HG03196 (cell line): ENCODE measurements around the gene SDK1.
"Not testable (repeated sequence)": the region's sequence is repeated elsewhere in the genome, so short reads cannot be mapped to it uniquely, and the experiment has no call there.

Source experiments
- ATAC-seq: cut with Tn5 transposase; IDR thresholded peaks from one replicate; pipeline ENCODE4 v1.9.1; 2021; ENCODE audit not compliant: unreplicated experiment

SDK1 gene

DNA sequence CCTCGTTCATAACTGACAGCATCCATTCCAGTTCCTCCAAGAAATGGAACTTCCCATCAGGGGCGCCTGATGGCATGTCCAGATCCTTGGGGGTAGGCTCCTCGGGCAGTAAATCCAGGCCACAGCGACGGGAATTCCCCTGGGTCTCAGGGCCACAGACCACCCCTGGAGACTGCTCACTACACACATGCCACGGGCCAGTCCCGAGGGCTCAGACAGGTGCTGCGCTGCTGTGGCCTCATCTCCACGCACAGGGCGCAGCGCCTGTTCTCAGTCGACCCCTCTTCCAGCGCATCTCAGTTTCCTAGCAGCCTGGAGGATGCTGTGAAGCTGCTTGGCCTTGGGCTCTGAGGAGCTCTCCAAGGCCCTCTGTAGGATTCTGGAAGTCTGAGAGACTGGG is 907.5 kb downstream of the SDK1 start:
- no peak for ATAC-seq

DNA sequence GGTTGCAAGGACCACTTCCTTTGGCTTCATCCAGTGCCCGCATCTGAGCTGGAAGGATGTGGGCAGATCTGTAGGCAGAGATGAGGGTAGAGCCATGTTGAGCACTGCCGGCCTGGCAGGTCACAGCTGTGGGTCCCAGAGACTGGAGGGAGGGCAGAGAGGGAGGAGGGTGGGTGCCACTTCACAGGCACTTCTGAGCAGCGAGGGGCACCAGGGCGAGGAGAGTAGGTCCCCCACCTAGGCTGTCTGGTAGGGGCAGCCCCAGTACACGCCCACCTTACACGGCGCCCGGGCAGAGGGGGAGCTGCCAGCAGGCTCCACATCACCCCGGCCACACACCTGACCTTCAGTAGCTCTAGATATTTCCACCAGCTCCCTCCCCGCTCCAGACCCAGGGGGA is 908.1 kb downstream of the SDK1 start:
- no peak for ATAC-seq

DNA sequence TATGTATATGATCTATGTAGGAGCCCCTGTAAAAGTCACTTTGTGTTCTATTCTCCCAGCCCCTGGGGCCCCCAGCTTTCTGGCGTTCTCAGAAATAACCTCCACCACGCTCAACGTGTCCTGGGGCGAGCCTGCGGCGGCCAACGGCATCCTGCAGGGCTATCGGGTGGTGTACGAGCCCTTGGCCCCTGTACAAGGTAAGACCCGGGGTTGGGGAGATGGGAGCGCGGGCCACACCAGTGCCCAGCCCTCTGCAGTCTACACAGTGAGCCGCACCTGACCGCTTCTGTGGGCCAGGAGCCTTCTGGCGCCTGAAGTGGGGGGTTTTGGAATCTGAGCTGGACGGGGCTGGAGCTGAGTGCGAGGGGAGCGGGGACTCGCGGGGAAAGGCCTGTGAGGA is 908.9 kb downstream of the SDK1 start:
- no peak for ATAC-seq

DNA sequence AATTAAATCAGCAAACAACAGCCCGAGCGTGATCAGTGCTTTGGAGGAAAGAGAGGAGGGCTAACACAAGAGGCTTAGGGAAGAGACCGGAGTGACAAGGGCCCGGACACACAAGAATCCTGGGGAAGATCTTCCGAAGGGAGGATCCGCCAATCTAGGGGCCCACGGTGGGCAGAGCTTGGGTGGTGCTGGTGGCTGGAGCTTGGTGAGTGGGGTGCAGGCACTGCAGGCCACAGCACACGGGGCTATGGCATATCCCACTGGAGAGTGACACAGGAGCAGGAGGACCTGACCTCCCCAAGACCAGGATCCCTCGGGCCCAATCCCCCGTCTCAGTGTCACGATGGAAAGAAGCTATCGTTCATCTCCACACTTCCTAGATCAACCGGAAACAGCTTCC is 909.8 kb downstream of the SDK1 start:
- no peak for ATAC-seq

DNA sequence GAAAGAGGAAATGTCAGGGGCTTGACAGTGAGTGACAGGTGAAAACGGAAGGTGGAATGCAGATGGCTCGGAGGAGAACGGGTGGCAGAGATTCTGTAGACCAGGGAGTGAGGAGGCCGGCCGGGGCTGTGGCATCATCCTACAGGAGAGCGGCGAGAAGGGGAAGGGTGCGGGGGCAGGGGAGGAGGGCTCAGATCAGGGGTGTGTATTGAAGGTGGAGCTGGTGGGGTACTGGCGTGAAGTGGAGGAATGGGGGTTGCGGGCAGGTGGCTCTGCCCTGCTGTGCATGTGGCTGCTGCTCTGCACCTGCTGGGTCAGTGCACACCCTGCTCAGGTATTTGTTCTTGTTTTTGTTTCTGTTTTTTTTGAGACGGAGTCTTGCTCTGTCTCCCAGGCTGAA is 910.2 kb downstream of the SDK1 start:
- no peak for ATAC-seq

DNA sequence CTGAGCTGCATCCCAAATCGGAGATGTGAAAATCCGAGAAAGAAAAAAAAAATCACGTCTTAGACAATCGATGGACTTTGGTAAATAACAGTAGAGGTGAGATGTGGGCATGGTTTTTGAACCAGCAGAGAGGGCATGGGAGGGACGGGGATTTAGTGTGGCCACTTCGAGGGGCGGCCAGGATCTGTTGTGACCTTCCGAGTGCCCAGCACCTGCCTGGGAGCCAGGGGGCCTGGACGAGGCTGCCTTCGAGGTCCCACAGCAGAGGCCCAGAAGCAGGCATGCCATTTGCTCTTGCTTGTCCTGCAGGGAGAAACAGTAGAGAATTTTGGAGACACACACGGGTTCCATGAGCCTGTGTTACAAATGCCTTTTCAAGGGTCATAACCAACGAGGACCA is 911.3 kb downstream of the SDK1 start:
- no peak for ATAC-seq

DNA sequence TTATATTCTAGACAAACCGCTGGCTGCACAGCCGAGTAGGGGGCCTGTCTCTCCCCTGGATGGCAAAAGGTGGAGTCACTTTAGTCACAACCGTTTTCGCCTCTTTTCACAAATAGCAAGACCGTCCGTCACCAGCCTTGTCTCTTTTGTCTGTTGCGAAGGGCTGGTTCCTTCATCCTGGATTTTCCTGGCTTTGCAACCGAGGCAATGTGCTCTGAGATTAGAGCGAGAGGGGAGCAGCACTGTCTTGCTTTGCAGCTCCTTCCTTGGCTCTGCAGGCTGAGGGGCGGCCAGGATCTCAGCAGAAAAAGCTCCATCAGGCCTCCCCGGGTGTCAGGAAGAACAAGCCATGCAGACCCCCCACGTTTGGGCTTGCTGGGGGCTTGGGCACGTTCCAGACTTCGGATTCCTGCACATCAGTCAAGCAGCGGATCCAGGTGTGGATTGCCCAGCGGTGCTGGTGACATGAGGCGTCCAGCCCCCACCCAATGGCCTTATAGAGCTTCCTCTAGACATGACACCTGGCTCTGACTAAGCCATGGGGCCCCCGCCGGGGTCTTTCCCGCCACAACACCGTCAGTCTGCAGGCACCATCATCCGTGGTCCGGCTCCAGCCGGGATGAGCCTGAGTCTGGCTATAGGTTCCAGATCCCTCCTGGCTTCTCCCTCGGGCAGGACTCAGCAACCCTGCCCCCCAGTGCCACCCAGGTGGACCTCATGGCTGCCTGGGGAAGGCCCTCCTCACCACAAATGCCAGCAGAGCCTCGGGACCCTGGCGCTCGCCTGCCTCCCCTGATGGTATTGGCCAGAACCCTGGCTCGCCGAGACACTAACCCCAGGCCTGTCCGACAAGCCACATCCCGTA is 913.5 kb downstream of the SDK1 start:
- no peak for ATAC-seq

DNA sequence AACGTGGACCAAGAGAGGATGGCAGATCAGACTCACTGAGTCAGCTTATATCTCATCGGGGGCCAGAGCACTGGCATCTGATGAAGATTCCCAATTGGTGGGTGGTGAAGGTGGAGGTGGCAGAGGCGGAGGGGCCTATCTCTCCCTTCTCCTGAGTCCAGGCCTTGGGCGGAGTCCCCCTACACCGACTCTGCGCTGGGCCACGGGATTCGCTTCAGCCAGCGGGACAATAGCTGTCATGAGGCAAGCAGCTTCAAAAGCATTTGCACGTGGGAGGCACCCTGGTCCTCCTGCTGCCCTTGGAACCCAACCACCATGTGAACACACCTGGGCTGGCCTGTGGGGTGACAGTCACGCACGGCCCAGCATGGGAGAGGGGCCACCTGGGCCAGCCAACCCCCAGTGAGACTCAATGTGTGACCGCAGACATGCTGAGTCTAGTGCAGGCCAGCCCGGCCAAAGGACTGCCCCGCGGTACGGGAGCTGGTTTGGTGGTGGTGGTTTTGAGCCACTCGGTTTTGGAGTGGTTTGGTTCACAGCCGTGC is 914.2 kb downstream of the SDK1 start:
- ATAC-seq = no peak

DNA sequence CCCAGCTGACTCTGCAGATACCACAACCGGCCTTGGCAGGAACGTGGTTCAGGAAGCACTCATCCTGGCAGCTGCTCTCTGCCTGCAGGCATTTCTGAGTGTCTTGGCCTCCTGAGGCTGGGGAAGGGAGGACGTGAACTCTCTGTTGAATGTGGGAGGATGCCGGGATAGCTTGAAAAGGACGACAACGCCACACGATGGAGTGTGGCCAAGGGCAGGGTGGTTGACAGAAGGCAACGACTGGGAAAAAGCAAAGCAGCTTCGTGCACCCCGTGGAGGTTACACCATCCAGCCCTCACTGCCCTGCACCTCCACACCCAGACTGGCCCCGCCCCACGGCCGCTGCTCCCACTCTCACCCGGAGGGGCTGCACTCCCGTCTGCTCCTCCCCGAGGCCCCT is 915.0 kb downstream of the SDK1 start:
- no peak for ATAC-seq

DNA sequence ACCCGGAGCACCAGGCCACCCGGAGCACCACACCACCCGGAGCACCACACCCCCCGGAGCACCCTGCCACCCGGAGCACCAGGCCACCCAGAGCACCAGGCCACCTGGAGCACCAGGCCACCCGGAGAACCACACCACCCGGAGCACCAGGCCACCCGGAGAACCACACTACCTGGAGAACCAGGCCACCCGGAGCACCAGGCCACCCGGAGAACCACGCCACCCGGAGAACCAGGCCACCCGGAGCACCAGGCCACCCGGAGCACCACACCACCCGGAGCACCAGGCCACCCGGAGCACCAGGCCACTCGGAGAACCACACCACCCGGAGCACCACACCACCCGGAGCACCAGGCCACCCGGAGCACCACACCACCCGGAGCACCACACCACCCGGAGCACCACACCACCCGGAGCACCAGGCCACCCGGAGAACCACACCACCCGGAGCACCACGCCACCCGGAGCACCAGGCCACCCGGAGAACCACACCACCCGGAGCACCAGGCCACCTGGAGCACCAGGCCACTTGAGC is 916.1 kb downstream of the SDK1 start:
- ATAC-seq = not testable (repeated sequence)

DNA sequence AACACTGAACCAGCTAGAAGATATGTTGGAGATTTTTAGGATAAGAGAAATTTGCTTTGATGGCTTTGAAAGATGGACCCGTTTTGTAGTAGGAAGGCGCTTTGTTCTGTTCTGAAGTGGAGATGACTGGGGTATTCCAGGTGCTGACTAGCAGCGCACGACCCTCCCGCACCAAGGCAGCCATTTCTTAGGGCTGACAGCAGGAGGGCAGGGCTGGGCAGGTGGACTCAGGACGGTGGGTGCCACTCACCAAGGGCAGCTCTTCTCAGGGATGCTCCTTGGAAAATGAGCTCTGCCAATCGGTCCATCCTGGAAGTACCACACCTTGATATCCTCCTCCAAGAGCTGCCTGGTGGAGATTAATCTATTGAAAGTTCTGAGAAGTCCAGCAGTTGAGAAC is 917.4 kb downstream of the SDK1 start:
- no peak for ATAC-seq

DNA sequence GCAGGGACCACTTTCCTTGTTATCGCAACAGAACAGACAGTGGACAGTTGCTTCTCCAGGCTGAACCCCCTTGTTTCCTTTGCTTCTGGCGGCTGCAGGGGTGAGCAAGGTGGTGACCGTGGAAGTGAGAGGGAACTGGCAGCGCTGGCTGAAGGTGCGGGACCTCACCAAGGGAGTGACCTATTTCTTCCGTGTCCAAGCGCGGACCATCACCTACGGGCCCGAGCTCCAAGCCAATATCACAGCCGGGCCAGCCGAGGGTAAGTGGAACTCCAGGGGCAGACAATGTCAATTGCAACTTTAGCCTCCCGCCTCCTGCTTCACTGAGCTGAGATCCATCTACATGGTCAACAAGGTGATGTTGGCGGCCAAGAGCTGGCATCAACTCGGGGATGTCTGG is 919.0 kb downstream of the SDK1 start:
- no peak for ATAC-seq

DNA sequence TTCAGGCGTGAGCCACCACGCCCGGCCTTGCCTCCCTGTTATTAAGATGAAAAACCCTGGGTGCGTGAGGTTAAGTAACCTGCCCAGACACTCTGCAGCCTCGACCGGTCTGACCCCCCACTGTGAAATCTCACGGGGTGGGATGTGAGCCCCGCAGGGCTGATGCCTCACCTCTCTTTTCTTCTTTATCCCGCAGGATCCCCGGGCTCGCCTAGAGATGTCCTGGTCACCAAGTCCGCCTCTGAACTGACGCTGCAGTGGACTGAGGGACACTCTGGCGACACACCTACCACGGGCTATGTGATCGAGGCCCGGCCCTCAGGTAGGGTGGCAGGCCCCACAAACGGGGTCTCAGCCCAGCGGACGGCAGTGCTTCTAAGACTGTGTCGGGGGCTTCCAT is 920.0 kb downstream of the SDK1 start:
- no peak for ATAC-seq

DNA sequence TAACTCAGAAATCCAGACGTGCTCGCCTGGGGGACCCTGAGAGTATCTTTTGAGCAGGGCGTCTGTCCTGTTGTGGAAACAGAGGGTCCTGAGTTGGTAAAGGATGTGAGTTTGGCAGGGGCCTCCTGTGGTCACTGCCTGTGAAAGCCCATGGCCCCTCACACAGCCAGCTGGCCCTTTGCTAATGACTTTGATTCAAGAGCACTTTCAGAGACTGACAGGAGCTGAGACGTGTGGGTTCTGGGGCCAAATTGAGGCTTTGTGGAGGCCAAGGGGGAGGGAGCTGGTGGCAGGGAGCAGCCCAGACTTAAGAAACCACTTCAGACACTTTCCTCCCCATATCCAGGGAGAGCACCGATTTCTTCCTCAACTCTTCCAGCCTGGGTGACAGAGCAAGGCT is 921.6 kb downstream of the SDK1 start:
- no peak for ATAC-seq

DNA sequence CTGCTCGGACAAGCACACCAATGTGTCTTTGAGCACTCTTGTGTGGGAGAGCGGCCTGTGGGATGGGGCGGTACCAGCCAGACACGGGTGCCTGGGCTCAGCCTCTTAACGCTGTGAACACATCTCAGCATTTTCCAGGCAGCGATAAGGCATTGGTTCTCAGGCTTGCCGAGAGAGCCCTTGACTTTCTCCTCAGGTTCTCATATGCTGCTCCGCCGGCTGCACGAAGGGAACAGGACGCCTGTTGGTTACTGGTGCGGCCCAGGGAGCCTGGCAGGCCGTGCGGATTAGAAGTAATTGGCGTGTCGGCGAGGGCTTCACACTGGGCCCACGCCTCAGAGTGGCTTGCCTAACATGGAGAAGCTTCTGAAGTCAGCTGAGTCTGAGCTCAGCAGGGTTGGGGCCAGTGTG is 924.3 kb downstream of the SDK1 start:
- ATAC-seq = no peak

DNA sequence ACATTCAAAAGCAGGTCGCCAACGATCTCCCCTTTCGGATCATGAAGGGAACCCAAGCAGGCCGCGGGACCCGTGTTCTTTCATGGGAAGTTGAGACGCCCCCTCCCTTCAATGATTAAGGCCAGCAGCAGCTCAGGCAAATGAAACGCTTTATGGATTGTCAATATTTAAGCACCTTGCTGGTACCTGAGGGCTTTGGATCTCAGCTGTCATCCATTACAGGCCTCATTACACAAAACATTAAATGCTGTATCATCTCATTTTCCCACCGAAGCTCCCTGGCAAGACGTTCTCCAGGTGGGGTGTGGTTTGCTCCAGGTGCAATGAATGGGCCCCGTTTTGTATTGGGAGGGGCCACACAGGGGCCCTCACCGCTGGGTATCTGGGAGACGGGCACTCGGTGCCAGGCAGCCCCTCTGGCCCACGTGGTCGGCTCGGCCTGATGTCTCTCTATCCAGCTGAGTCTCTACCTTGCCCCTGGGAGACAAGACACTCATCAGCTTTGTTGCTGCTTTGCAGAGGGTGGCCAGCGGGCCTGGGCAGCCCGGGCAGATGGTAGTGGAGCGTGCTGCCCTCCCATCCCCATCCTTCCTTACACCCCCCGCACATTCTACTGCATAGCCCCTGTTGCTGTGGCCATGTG is 925.0 kb downstream of the SDK1 start:
- ATAC-seq = no peak

DNA sequence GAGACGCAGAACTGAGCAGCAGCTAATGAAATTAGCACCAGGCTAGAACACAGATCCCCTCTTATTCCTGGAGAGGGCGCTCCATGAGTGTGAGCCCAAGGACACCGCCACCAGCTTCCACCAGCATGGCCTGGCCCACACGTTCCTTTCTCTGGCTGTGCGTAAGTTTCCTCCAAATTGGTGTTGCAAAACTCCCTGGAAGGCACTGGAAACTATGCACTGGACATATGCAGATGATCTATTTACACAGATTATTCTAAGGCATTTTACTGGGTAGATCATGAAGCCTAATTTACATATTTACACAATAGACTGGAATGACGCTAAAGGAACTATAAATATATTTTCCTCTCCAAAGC is 925.5 kb downstream of the SDK1 start:
- ATAC-seq = no peak

DNA sequence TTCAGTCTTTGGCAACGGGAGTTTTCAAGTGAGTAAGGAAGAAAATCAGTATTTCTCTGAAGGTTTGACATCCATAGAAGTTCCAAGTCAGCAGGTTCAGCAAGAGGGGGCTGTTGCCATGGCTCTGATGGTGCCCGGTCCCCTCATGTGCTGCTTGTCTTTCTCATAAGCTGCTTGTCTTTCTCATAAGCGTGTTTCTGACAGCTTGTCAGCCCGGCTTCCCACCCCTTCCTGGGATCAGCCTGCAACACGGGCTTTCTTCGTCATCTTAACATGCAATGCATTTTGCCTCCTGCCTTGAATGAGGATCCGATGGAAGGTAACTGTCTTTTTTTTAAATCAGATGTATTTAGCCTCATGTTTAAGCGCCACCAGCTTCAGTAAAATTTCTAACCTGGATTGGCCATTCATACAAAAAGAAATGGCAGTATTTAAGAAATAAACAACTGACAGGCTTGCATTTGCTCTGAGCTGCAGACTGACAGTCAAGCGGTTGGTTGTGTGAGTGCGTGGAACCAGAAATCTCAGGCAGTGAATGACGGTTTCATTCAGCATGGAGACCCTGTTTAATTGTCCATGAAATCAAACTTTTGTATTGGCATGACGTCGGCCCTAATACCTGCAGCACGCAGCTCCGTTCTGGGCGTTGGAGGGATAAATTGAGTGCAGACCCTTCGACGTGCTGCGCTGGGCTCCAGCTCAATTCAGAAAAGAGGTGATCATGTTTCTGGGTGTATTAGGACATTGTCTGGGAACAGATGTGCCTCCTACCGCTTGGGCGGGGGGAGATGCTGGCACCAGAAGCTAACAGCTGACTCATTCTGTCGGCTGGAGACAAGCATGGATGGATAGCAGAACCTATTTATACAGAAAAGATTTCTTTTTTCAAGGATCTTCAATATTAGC is 926.3 kb downstream of the SDK1 start:
- ATAC-seq = no peak

DNA sequence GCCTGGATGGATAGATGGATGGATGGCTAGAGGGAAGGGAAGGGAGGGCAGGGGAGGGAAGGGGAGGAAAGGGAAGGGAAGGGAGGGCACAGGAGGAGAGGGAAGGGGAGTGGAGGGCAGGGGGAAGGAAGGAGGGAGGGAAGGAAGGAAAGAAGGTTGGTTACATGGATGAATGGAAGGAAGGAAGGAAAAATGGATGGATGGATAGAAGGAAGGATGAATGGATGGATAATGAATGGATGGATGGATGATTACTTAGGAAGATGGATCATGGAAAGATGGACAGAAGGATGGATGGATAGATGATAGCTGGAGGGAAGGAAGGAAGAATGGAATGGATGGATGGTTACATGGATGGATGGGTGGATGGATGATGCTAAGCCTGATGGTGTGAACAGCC is 929.3 kb downstream of the SDK1 start:
- ATAC-seq = no peak

DNA sequence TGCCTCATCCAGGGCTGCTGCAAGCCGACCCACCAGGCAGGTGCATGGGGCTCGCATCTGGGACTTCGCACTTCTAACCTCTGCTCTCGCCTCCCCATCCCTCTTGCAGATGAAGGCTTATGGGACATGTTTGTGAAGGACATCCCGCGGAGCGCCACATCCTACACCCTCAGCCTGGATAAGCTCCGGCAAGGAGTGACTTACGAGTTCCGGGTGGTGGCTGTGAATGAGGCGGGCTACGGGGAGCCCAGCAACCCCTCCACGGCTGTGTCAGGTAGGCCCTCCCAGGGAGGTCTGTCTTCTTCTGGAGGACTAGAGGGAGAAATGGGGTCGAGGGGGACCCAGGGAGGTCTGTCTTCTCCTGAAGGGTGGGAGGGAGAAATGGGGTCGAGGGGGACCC is 932.1 kb downstream of the SDK1 start:
- ATAC-seq = no peak
